ENCODE results near the gene RABL2A. TPM values are rescaled to one million over a fixed set of nuclear protein-coding genes. Genes with fewer than 3 reads are reported as not detected.
A peak's percentile ranks its signal among the peaks of the same experiment; 100 is the strongest.
"Not testable (repeated sequence)": the region's sequence is repeated elsewhere in the genome, so short reads cannot be mapped to it uniquely, and the experiment has no call there.

Gene RABL2A
- 27.3 TPM for total RNA-seq

DNA sequence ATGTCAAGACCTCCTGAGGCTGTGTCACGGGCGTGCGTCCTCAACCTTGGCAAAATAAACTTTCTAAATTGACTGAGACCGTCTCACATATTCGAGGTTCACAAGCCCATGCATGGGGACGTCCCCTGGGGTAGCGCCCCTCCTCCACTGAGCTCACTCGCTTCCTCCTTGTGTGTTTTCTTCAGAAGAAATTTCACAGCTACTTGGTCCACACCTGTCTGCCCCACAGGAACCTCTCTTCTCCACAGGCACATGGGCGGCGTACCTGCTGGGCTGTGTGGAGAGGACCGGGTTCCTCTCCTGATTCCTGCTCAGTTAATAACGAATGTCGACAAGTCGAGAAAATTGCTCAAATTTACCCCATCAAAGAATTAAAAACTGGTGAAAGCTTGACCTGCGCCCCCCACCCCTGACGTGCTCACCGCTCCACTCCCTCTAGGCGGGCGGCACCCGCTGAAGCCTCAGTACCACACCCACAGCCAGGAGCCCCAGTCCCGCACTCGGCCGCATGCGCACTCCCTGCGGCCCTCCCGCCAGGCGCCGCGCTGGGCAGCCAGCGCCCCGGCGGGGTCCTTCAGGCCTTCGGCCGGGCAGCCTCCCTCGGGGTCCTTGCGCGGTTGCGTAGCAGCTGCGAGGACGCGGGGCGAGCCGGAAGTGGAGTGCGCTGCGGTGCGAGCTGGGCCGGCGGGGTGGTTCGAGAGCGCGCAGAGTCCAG is at the start of gene RABL2A:
TSS of gene RABL2A (plus strand) at position 651 of the 715 bp plus-strand sequence. CDS start 1,341 bp downstream, outside the sequence.
- ATAC-seq: peak; percentile 97
- DNase-seq (ENCODE audit: low spot score): peak; percentile 88
- intact Hi-C loops (cut with DNase I): not testable (repeated sequence)

DNA sequence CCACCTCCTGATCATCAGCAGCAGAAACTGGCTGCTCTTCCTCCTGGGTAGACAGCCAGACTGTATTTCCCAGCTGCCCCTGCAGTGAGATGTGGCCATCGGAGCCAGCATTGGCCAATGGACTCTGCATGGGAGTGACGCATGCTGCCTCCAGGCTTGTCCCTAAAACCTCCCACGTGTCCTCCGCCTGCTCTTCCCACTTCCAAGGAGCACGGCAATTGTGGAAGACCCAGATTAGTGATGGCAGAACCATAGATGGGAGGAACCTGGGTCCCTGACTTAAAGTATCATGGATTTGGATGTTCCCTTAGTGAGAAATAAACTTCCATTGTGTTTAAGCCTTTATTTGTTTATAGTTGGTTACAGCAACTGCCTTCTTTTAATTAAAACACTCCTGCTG is 48.6 kb upstream of the RABL2A start:
- intact Hi-C loops (cut with DNase I); ATAC-seq: not testable (repeated sequence)
- peak; percentile 65 for DNase-seq (ENCODE audit: low spot score)

DNA sequence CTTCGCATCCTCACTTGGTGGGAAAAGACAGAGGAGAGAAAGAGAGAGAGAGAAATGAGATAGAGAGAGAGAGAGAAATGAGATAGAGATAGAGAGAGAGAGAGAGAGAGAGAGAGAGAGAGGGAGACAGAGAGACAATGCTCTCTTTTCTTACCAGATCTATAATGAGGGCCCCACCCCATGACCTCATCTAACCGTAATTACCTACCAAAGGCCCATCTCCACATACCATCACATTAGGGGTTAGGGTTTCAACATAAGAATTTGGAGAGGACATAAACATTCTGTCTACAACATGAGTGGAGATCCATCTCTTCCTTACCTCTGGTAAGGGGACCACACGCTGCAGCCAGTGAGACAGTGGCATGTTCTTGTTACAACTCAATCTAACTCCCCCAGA is 44.6 kb upstream of the RABL2A start:
- DNase-seq (ENCODE audit: low spot score); ATAC-seq; intact Hi-C loops (cut with DNase I): not testable (repeated sequence)

DNA sequence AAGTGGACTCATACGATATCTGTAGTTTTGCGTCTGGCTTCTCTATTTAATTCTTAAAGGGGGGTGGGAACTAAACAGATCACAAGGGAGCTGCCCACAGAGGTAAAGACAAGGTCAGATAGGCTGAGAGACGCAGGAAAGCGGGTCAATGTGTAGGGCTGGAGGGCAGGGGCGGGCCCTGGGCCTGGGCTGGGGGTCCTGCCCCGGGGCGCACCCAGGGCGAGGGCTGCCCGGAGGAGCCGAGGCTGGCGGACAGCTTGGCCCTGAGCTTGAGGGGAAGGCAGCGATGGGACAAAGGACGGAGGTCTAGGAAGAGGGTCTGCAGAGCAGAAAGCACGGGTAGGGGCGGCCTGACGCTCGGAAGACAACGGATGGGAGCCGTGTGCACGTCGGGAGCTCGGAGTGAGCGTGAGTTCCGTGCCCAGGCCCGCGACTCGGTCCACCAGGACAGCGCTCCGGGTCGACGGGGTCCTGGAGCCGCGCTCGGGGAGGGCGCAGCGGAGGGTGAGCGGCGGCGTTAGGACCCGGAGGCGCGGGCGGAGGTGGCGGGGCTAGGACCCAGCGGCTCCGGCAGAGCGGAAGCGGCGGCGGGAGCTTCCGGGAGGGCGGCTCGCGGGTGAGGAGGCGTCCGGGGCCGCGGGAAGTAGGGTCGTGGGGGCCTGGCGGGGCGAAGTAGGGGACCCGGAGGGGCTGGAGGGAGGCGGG is 43.4 kb upstream of the RABL2A start:
- peak; percentile 90 for DNase-seq (ENCODE audit: low spot score)
- ATAC-seq; intact Hi-C loops (cut with DNase I): not testable (repeated sequence)

- intact Hi-C loops (cut with DNase I); ATAC-seq; DNase-seq (ENCODE audit: low spot score): not testable (repeated sequence)
Observed at GRCh38 chr2:113584311-113585092, 42.6 kb upstream of the RABL2A start.

- ATAC-seq; intact Hi-C loops (cut with DNase I): not testable (repeated sequence)
- peak; percentile 78 for DNase-seq (ENCODE audit: low spot score)
Observed at GRCh38 chr2:113587201-113587600, 39.9 kb upstream of the RABL2A start.

DNA sequence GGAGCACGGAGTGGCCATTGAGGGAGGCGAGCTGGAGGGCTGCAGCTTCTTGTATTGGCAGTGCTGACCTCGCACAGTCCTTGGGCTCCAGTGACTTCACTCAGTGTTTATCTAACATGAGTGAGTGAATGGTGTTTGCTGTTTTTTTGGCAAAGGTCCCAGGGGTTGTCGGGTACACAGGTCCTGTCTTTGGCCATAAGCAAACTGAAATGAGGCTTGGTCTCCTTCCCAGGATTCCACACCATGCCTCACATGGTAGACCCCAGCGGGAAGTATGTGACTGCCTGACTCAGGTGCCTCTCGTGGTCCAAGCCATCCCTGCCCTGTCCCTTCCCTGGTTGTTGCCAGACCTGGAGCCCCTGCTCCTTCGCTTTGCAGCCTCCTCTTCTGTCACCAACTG is 37.5 kb upstream of the RABL2A start:
- DNase-seq (ENCODE audit: low spot score); intact Hi-C loops (cut with DNase I); ATAC-seq: not testable (repeated sequence)

- DNase-seq (ENCODE audit: low spot score); ATAC-seq; intact Hi-C loops (cut with DNase I): not testable (repeated sequence)
Observed at GRCh38 chr2:113591926-113592325, 35.1 kb upstream of the RABL2A start.

GRCh38 chr2:113593280-113593679 is 33.8 kb upstream of the RABL2A start:
- intact Hi-C loops (cut with DNase I); DNase-seq (ENCODE audit: low spot score); ATAC-seq: not testable (repeated sequence)

- ATAC-seq; intact Hi-C loops (cut with DNase I); DNase-seq (ENCODE audit: low spot score): not testable (repeated sequence)
Observed at GRCh38 chr2:113595725-113596124, 31.3 kb upstream of the RABL2A start.

GRCh38 chr2:113597164-113597563 is 29.9 kb upstream of the RABL2A start:
- ATAC-seq; DNase-seq (ENCODE audit: low spot score); intact Hi-C loops (cut with DNase I): not testable (repeated sequence)

GRCh38 chr2:113597572-113597971 is 29.5 kb upstream of the RABL2A start:
- intact Hi-C loops (cut with DNase I); DNase-seq (ENCODE audit: low spot score); ATAC-seq: not testable (repeated sequence)

- intact Hi-C loops (cut with DNase I); ATAC-seq; DNase-seq (ENCODE audit: low spot score): not testable (repeated sequence)
Observed at GRCh38 chr2:113598180-113598579, 28.9 kb upstream of the RABL2A start.

DNA sequence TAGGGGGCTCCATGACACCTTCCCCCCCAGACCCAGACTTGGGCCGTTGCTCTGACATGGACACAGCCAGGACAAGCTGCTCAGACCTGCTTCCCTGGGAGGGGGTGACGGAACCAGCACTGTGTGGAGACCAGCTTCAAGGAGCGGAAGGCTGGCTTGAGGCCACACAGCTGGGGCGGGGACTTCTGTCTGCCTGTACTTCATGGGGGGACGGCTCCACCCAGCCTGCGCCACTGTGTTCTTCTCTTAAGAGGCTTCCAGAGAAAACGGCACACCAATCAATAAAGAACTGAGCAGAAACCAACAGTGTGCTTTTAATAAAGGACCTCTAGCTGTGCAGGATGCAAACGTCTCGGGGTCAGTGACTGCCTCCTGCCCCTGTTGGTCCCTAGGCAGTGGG is 28.3 kb upstream of the RABL2A start:
- not testable (repeated sequence) for ATAC-seq; DNase-seq (ENCODE audit: low spot score)

DNA sequence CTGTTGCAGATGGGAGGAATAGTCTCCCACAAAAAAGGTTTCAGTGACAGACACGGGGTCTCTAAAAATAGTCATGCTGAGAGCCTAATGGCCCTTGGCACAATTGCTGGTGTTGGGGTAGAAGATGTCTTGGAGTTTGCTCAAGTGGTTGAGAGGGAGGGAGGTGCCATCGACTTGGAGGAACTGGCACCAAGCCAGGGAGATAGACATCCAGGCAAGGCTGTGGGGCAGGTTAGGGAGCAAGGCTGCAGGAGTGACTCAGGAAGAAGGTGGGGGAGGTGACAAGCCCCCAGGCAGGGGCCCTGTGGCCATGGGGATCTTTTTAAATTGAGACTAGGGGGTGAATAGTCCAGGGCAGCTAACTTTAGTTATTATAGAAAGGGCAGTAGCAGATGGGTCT is 27.9 kb upstream of the RABL2A start:
- DNase-seq (ENCODE audit: low spot score); intact Hi-C loops (cut with DNase I): not testable (repeated sequence)

More for the DNA sequence above, 28.3 kb upstream of the RABL2A start:
- intact Hi-C loops (cut with DNase I): not testable (repeated sequence)

DNA sequence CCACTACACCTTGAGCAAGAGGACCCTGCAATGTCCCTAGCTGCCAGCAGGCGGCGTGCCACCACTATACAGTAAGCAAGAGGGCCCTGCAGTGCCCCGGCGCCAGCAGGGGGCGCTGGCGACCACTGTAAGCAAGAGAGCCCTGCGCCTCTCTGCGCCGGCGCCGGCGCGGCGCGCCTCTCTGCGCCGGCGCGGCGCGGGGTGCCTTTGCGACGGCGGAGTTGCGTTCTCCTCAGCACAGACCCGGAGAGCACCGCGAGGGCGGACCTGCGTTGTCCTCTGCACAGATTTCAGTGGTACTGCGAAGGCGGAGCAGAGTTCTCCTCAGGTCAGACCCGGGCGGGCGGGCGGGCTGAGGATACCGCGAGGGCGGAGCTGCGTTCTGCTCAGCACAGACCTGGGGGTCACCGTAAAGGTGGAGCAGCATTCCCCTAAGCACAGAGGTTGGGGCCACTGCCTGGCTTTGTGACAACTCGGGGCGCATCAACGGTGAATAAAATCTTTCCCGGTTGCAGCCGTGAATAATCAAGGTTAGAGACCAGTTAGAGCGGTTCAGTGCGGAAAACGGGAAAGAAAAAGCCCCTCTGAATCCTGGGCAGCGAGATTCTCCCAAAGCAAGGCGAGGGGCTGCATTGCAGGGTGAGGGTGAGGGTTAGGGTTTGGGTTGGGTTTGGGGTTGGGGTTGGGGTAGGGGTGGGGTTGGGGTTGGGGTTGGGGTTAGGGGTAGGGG is 24.9 kb upstream of the RABL2A start:
- intact Hi-C loops (cut with DNase I); DNase-seq (ENCODE audit: low spot score): not testable (repeated sequence)
- peak; percentile 31 for ATAC-seq

More for the DNA sequence above, 27.9 kb upstream of the RABL2A start:
- ATAC-seq: not testable (repeated sequence)

DNA sequence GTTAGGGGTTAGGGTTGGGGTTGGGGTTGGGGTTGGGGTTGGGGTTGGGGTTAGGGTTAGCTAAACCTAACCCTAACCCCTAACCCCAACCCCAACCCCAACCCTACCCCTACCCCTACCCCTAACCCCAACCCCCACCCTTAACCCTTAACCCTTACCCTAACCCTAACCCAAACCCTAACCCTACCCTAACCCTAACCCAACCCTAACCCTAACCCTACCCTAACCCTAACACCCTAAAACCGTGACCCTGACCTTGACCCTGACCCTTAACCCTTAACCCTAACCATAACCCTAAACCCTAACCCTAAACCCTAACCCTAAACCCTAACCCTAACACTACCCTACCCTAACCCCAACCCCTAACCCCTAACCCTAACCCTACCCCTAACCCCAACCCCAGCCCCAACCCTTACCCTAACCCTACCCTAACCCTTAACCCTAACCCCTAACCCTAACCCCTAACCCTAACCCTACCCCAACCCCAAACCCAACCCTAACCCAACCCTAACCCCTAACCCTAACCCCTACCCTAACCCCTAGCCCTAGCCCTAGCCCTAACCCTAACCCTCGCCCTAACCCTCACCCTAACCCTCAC is 24.1 kb upstream of the RABL2A start:
- DNase-seq (ENCODE audit: low spot score) (no peak), ATAC-seq (peak; percentile 95)
- intact Hi-C loops (cut with DNase I): no loop called here

GRCh38 chr2:113603467-113604084 is 23.5 kb upstream of the RABL2A start:
- ATAC-seq (peak; percentile 98), DNase-seq (ENCODE audit: low spot score) (peak; percentile 90)
- intact Hi-C loops (cut with DNase I): not testable (repeated sequence)

All from sciatic nerve (tissue), 2 donors.